WERI-Rb-1 (cell line): ENCODE data around the gene KIF1B.

Source experiments
- DNase-seq: peaks from one replicate; pipeline ENCODE4 v3.0.0-alpha.2; 2020
- H3K27ac ChIP-seq: fragments of 250-450 bp; sonication (Bioruptor Pico); 2 replicates; pipeline ENCODE4 v1.5.1; 2020; ENCODE audit warnings: mild to moderate bottlenecking, moderate library complexity
- H3K27me3 ChIP-seq: fragments of 250-450 bp; sonication (Bioruptor Pico); 2 replicates; pipeline ENCODE4 v1.5.1; 2021; ENCODE audit warnings: mild to moderate bottlenecking, low read depth, moderate library complexity; ENCODE audit not compliant: insufficient read depth, severe bottlenecking
- H3K36me3 ChIP-seq: fragments of 250-450 bp; sonication (Bioruptor Pico); 2 replicates; pipeline ENCODE4 v1.5.1; 2020; ENCODE audit warnings: mild to moderate bottlenecking, moderate library complexity
- H3K4me3 ChIP-seq: 2 replicates; pipeline ENCODE4 v1.5.1; 2011; ENCODE audit warnings: low read depth, mild to moderate bottlenecking, control low read depth, low read length
- H3K9me3 ChIP-seq: fragments of 250-450 bp; sonication (Bioruptor Pico); 2 replicates; pipeline ENCODE4 v1.5.1; 2021; ENCODE audit warnings: mild to moderate bottlenecking, moderate library complexity; ENCODE audit not compliant: severe bottlenecking
- TF ChIP-seq, protein P1 (sequence below): IDR thresholded peaks from 2 replicates; pipeline ENCODE4 v1.5.1; 2011; ENCODE audit warnings: low read depth, mild to moderate bottlenecking, control low read depth, inconsistent platforms, low read length

The KIF1B gene

DNA sequence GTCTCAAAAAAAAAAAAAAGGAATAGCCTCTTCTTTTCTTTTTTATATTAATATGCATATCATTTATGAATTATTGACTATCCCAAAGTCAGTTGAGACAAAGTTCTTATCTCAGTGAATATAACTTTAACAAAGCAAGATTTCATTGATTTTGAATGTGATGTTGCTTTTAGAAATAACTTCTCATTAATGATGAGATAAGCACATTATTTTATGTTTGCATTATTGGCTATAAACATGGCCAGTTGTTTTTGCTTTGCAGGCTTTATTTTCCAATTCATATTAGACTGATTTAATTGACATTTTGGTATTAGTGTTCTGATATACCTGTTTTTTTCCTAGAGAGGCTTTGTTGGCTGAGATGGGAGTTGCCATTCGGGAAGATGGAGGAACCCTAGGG is 81.3 kb downstream of the KIF1B start:
- no peaks in the 10 kb centered on the region for H3K9me3 ChIP-seq
- TF ChIP-seq, protein P1, sequence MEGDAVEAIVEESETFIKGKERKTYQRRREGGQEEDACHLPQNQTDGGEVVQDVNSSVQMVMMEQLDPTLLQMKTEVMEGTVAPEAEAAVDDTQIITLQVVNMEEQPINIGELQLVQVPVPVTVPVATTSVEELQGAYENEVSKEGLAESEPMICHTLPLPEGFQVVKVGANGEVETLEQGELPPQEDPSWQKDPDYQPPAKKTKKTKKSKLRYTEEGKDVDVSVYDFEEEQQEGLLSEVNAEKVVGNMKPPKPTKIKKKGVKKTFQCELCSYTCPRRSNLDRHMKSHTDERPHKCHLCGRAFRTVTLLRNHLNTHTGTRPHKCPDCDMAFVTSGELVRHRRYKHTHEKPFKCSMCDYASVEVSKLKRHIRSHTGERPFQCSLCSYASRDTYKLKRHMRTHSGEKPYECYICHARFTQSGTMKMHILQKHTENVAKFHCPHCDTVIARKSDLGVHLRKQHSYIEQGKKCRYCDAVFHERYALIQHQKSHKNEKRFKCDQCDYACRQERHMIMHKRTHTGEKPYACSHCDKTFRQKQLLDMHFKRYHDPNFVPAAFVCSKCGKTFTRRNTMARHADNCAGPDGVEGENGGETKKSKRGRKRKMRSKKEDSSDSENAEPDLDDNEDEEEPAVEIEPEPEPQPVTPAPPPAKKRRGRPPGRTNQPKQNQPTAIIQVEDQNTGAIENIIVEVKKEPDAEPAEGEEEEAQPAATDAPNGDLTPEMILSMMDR: no peak
- H3K4me3 ChIP-seq: no peak overlapping the region
- no peaks in the 10 kb centered on the region for H3K27me3 ChIP-seq
- peaks cover 82% of the 10 kb centered on the region for H3K36me3 ChIP-seq
- DNase-seq: no peak
- H3K27ac ChIP-seq: no peak overlapping the region

DNA sequence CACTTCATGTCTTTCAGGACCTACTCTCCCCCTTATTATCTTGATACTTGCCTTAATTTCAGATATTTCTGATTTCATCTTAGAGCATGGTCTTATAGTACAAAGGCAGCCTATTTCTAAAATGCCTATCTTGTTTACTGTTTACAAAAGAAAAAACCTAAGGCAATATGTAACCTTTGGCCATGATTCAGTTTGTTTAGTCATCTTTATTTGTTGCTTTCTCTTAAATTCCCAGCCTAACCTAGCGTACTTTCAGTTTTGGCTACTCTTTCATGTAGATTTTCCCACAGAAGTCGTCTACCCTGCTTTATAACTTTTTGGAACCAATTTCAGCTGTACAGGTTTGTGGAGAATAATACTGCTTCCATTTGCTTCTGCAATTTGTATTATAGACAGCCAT is 81.8 kb downstream of the KIF1B start:
- peaks cover 83% of the 10 kb centered on the region for H3K36me3 ChIP-seq
- H3K9me3 ChIP-seq: no peaks in the 10 kb centered on the region
- no peaks in the 10 kb centered on the region for H3K27me3 ChIP-seq
- TF ChIP-seq, protein P1: no peak
- H3K4me3 ChIP-seq: no peak overlapping the region
- no peak overlapping the region for H3K27ac ChIP-seq
- DNase-seq: no peak

DNA sequence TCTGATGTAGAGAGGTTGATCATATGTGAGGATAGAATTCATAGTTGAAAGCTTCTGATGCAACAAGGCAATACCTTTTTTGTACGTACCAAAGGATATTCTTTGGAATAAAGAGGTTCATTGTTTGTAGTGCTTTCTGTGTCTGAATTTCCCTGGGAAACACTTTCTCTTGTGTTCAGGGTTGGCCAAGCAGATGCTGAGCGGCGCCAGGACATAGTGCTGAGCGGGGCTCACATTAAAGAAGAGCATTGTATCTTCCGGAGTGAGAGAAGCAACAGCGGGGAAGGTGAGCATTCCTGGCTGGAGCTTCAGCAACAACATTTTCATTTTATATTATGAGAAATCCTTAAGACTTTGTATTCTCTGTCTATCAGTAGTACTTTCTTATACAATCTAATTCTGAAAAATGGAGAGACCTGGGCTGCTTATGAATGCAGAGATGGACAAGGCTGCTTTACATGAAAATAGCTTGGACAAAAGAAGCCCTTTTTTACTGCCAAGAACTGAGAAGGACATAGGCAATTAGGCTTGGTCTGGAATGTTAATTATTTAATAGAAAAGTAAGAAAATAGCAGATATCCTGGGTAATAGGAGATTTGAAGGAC is 85.2 kb downstream of the KIF1B start:
- no peak for DNase-seq
- Histone ChIP-seq H3K27ac (no peak overlapping the region), H3K4me3 (no peak overlapping the region), H3K9me3 (no peaks in the 10 kb centered on the region), H3K36me3 (peaks cover 88% of the 10 kb centered on the region), H3K27me3 (no peaks in the 10 kb centered on the region)
- TF ChIP-seq, protein P1: no peak

DNA sequence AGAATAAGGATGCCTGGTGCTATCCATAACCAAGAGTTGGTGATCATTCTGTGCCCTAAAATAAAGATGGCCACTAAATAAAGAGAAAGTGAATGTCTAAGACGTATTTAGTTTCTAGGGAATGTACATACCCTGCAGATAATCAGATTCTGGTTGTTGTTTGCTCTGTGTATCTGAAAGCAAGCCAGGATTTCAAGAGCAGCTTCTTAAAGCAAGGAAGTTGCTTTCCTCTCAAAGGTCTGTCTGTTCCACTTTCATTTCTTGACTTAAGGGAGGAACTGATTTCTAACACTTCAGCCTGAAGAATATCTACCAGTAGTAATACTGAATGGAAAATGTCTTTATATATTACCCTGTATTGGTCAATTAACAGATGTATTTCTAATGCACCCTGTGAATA is 88.8 kb downstream of the KIF1B start:
- Histone ChIP-seq H3K27ac (no peak overlapping the region), H3K36me3 (peaks cover 89% of the 10 kb centered on the region), H3K9me3 (no peaks in the 10 kb centered on the region), H3K4me3 (no peak overlapping the region), H3K27me3 (no peaks in the 10 kb centered on the region)
- DNase-seq: no peak
- TF ChIP-seq, protein P1: no peak

DNA sequence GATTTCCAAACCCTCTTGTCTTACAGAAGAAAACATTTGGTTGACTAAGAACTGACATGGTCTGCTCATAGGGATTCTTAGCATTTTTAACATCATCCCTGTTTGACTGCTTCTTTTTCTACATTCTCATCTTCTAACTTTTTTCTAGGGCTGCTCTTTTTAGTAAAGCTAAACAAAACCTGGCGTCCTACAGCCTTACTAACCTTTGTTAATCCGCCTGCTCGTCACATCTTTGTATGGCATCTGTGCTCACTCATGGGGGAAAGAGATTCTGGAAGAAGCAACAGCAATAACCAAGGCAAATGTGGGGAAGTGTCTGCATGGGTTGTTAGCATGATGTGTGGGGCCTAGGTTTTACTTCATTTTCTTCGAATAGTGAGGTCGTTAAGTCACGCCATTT is 92.0 kb downstream of the KIF1B start:
- Histone ChIP-seq H3K27ac (no peak overlapping the region), H3K27me3 (no peaks in the 10 kb centered on the region), H3K36me3 (peaks cover 77% of the 10 kb centered on the region), H3K9me3 (no peaks in the 10 kb centered on the region), H3K4me3 (no peak overlapping the region)
- TF ChIP-seq, protein P1: no peak
- no peak for DNase-seq

DNA sequence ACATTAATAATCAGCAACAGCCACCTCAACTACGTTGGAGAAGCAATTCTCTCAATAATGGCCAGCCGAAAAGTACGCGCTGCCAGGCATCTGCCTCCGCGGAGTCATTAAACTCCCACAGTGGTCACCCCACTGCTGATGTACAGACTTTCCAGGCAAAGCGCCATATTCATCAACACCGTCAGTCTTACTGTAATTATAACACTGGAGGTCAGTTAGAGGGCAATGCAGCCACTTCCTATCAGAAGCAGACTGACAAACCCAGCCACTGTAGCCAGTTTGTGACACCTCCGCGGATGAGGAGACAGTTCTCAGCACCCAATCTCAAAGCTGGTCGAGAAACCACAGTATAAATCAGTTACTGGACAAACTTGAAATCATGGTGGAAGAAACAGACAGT is 93.9 kb downstream of the KIF1B start:
- Histone ChIP-seq H3K4me3 (no peak overlapping the region), H3K27me3 (no peaks in the 10 kb centered on the region), H3K36me3 (peaks cover 64% of the 10 kb centered on the region), H3K9me3 (no peaks in the 10 kb centered on the region), H3K27ac (no peak overlapping the region)
- DNase-seq: no peak
- TF ChIP-seq, protein P1: no peak
